H1 (cell line): ENCODE data around the gene SEMA3E. TPM values are rescaled to one million over a fixed set of nuclear protein-coding genes. Genes with fewer than 3 reads are reported as not detected.

Experiments
- CHD7 ChIP-seq: fragments of 300-600 bp; sonication (generic); IDR thresholded peaks from 2 replicates; pipeline ENCODE4 v1.7.1; 2012; ENCODE audit warnings: low read length, moderate library complexity, mild to moderate bottlenecking, inconsistent platforms; ENCODE audit not compliant: insufficient replicate concordance
- POLR2AphosphoS5 ChIP-seq: IDR thresholded peaks from 2 replicates; pipeline ENCODE4 v1.6.1; 2011; ENCODE audit warnings: low read depth, low read length
- RAD21 ChIP-seq, 2 experiments: IDR thresholded peaks in 1 of 2; conservative IDR thresholded peaks in 1 of 2; 2 replicates each; pipeline ENCODE4 v1.6.1; 2011; ENCODE audit warnings: low read depth in 2 of 2, low read length in 2 of 2, improper control_type of control experiment in 1 of 2, inconsistent platforms in 1 of 2, mild to moderate bottlenecking in 1 of 2, moderate library complexity in 1 of 2
- RBBP5 ChIP-seq: IDR thresholded peaks from 2 replicates; pipeline ENCODE4 v1.7.1; 2012; ENCODE audit warnings: low read depth, mild to moderate bottlenecking, inconsistent platforms, low read length, moderate library complexity, borderline replicate concordance
- RXRA ChIP-seq: IDR thresholded peaks from 2 replicates; pipeline ENCODE4 v1.6.1; 2011; ENCODE audit warnings: low read depth, mild to moderate bottlenecking, low read length, moderate library complexity; ENCODE audit not compliant: insufficient read depth
- SIRT6 ChIP-seq: IDR thresholded peaks from one replicate; pipeline ENCODE4 v1.7.1; 2012; ENCODE audit warnings: low read length, inconsistent platforms
- polyA plus RNA-seq, 7 experiments: library from polyadenylated mRNA; depleted of rRNA in 3 of 7; stranded (reverse) in 5 of 7; unstranded in 2 of 7; fragments of >200 nt in 5 of 7; fragments of 200-250 nt in 2 of 7; gene quantifications; 1 replicate in 5 of 7; 2 replicates in 1 of 7; 4 replicates in 1 of 7; pipeline versions ENCODE4 v1.2.1 to v1.2.3, GENCODE V29; 2011 to 2013; ENCODE audit warnings: missing spikeins in 2 of 7, mixed read lengths in 2 of 7
- total RNA-seq: library from RNA; stranded (reverse); fragmentation: NEBNext Ultra II Directional; extraction: Animal tissue kit (Norgen Biotek cat#: 25700); gene quantifications from 2 replicates; pipeline ENCODE4 v1.2.1, GENCODE V29; 2021
- TF ChIP-seq, protein P1 (sequence below), 3 experiments: IDR thresholded peaks; 1 replicate in 2 of 3; 2 replicates in 1 of 3; pipeline versions ENCODE4 v1.5.1 to v1.6.1; 2011; ENCODE audit warnings: low read length in 3 of 3, mild to moderate bottlenecking in 3 of 3, inconsistent platforms in 2 of 3, low read depth in 1 of 3, moderate library complexity in 1 of 3; ENCODE audit not compliant: insufficient read depth in 1 of 3; ENCODE audit errors: control extremely low read depth in 1 of 3

SEMA3E gene
- total and polyA plus RNA-seq, 2 of the 8 experiments (the other 6 are each of a cell fraction or from before 2014, with no cell fraction given) = 0.93 to 0.94 TPM

DNA sequence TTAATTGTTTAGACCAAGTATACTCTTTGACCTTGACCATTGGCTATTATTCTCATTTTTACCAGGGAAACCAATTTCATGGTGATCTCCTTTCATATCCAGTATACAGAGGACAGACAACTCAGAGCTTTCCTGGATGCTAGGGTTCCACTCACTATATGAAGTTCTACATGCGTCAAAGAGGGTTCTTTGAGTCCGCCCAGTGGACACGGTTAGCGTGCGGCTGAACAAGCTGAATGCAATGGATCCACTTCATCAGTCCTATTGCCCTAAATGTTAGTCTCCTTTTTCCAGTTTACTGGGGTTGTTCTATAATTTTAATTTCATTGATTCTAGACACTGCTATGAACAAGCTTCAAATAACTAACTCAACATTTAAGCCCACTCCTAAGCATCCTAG is 323.9 kb downstream of the SEMA3E start (continued):
- TF ChIP-seq CHD7 = no peak
- TF ChIP-seq RAD21 (IDR thresholded peaks at IDR 0.05 in 1 of 2, conservative IDR thresholded peaks at IDR 0.05 in 1 of 2; ENCODE audit: low read depth in 2 of 2, low read length in 2 of 2) = peak in 1 of 2 experiments; percentile 41; a peak in 2 of 4 replicates
- TF ChIP-seq RXRA = no peak
- TF ChIP-seq RBBP5 = no peak
- TF ChIP-seq SIRT6 = no peak
- TF ChIP-seq POLR2AphosphoS5 = no peak
- TF ChIP-seq, protein P1, sequence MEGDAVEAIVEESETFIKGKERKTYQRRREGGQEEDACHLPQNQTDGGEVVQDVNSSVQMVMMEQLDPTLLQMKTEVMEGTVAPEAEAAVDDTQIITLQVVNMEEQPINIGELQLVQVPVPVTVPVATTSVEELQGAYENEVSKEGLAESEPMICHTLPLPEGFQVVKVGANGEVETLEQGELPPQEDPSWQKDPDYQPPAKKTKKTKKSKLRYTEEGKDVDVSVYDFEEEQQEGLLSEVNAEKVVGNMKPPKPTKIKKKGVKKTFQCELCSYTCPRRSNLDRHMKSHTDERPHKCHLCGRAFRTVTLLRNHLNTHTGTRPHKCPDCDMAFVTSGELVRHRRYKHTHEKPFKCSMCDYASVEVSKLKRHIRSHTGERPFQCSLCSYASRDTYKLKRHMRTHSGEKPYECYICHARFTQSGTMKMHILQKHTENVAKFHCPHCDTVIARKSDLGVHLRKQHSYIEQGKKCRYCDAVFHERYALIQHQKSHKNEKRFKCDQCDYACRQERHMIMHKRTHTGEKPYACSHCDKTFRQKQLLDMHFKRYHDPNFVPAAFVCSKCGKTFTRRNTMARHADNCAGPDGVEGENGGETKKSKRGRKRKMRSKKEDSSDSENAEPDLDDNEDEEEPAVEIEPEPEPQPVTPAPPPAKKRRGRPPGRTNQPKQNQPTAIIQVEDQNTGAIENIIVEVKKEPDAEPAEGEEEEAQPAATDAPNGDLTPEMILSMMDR (IDR thresholded peaks at IDR 0.05; ENCODE audit: control extremely low read depth in 1 of 3, insufficient read depth in 1 of 3, low read depth in 1 of 3, low read length in 3 of 3) = peak in 2 of 3 experiments; percentile 22 to 41; a peak in 2 of 4 replicates
